VCaP (cell line): ENCODE data around the gene CARD9.

Experiments
- H3K27ac ChIP-seq: fragments of 450-650 bp; 2 replicates; pipeline ENCODE4 v1.5.1; 2017
- TF ChIP-seq, protein P1 (sequence below): fragments of 450-650 bp; conservative IDR thresholded peaks from 2 replicates; pipeline ENCODE4 v1.5.1; 2017; ENCODE audit warnings: mild to moderate bottlenecking, moderate library complexity

CARD9 gene

DNA sequence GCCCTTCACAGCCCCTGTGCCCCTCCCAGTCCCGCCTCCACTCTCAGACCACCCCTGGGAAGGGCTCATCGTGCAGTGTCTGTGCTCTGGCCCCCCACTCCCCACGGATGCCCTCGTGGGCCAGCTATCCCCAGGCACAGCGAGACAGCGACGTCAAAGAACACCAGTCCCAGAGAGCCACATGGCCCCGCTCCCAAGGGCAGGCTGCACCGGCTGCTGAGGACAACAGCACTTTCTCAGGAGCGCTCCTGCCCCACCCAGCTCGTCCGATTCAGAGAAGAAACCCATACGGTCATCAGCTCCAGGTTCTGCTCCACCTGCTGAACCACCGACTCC lies 31.3 kb upstream of the CARD9 start:
- TF ChIP-seq, protein P1, sequence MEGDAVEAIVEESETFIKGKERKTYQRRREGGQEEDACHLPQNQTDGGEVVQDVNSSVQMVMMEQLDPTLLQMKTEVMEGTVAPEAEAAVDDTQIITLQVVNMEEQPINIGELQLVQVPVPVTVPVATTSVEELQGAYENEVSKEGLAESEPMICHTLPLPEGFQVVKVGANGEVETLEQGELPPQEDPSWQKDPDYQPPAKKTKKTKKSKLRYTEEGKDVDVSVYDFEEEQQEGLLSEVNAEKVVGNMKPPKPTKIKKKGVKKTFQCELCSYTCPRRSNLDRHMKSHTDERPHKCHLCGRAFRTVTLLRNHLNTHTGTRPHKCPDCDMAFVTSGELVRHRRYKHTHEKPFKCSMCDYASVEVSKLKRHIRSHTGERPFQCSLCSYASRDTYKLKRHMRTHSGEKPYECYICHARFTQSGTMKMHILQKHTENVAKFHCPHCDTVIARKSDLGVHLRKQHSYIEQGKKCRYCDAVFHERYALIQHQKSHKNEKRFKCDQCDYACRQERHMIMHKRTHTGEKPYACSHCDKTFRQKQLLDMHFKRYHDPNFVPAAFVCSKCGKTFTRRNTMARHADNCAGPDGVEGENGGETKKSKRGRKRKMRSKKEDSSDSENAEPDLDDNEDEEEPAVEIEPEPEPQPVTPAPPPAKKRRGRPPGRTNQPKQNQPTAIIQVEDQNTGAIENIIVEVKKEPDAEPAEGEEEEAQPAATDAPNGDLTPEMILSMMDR: no peak
- no peak overlapping the region for H3K27ac ChIP-seq

DNA sequence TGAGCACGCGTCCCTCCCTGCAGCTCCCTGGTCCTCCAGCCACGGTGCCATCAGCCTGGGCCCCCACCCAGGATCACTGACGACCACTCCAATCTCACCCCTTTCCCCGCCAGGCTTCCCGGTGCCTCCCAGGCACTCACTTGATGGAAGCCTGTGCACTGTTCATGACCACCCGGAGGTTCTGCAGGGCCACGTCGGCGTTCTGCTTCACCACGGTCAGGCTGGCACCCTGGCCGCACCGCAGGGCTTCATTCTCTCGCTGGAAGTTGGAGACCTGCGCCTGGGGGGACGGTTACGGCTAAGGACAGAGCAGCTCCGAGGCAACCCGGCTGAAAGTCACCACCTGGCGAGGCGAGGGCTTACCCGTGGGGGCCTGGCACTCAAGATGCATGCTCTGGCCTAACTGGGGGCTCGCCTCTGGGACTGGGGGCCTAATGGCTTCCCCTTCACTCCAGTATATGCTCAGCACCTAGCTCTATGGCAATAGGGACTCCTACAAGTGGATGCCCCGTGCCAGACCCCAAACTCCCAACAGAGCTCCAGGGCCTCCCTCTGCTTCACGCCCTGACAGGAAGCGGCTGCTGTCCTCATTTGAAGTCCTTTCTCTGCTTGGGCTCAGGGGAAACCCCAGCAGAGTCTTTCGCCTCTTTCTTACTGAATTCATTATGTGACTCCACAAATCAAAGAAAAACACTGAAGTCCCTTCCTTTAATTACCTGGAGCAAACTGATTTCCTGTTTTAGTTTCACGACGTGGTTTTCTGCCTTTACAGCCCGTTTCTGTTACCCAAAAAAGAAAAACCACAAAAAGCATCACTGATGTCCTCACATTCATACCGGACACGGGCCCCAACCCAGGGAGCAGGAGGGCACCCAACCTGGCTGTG lies 30.7 kb upstream of the CARD9 start:
- TF ChIP-seq, protein P1: no peak
- H3K27ac ChIP-seq: no peak overlapping the region

DNA sequence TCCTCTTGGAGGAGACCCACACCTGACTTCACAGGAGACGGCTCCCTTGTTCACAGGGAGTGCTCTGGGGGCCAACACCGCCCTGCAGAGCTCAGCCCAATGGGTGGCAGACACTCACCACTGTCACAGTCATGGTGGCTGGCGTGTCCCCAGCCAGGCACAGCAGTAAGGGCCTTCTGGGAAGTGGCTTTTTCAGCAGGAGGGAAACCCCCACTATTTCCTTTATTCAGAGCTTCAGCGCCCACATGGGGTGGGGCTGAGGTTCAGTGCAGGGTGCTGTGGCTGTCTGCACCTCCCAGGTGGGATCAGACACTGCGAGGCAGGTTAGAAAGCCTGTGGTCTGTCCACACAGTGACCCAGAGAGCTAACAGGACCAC lies 30.1 kb upstream of the CARD9 start:
- no peak overlapping the region for H3K27ac ChIP-seq
- TF ChIP-seq, protein P1: no peak

DNA sequence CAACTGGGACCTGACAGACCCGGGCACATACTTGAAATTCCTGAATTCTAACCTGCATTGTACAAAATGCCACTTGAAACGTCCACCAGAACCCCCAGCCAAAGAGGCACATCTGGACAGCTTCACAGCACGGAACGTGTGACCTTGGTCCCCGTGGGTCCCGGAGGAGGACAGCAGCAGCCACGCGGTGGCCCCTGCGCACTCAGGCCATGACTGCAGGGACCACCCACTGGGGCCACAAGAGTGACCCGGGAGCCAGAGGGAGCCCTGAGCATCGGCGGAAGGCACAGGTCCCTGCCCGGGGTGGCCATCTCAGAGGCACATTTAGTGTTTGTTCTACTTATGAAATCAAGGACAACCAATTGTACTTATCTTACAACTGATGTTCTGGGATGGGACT lies 28.6 kb upstream of the CARD9 start:
- H3K27ac ChIP-seq: no peak overlapping the region

DNA sequence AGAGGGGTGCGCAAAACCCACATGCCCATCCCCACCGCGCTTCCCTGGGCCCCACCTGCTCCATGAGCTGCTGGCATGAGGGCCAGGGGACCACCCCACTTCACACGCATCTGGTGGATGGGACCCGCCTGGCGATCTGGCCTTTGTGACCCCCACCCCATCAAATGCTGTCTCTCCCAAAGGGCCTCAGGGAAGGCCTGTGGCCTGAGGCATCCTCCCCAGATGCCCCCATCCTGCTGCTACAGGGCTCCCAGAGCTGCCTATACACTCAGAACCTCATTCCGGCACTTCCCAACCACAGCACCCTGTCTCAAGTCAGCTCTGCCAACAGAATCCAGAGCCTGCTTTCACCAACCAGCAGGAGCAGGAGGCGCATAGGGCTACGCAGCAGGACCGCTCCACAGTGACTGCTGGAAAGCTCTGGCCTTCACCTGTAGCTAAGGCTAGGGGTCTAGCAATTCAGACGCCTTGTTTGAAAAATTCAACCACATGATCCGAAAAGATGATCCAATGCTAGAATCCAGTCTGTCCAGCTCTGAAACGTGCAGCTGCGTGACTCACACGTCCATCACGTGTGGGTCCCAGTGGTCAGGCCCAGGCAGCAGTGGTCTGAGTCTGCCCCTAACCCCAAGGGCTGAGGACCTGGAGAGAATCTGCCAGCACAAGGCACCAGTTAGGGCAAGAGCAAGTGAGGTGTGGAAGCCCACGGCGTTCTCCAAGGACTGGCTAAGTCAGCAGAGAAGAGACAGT lies 27.9 kb upstream of the CARD9 start:
- TF ChIP-seq, protein P1: no peak
- H3K27ac ChIP-seq: peak overlapping the region; percentile 98

More for the DNA sequence above, 28.6 kb upstream of the CARD9 start:
- TF ChIP-seq, protein P1: no peak

DNA sequence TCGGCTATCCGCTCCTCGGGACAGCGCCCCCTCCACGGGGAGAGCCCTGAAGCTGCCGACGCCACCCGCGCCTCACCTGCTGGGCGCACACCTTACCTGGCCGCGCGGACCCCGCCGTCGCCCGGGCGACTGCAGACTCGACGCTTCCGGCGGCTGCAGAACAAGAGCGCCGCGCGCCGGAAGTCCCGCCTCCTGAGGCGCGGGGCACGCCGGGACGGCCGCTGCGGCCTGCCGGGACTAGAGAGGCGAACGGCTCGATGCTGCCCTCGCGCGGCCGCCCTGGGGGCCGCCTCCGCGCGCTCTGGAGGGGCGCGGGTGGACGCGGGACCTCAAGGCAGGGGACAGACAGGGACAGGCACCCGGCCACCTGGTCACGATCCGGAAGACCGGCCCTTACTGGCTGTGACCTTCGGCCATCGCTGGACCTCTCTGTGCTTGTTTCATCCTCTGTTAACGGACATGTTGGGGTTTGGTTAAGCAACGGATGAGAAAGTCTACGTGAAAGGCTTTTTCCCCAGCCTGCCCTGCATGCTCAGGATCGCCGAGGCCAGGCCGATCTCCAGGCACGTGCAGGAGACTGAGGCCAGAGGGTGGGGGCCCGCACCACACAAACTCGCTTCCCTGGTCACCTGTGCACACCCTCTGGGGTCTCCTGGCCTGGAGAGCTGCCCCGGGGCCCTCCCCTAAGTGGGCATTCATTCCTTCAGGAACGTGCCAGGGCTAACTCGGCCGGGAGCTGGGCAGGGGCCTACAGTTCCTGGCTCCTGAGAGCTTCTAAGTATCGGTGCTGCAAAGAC lies 26.8 kb upstream of the CARD9 start, which contains the start of gene SNAPC4:
Gene SNAPC4 (minus strand): TSS at position 133 of the 797 bp plus-strand sequence. CDS start 1,742 bp downstream, outside the sequence.
- TF ChIP-seq, protein P1: peak; percentile 99
- peak within 1 kb of the TSS; percentile 98 for H3K27ac ChIP-seq
